Measurements from ENCODE around the gene COL20A1. TPM values are rescaled to one million over a fixed set of nuclear protein-coding genes. Genes with fewer than 3 reads are reported as not detected.

The COL20A1 gene
- total and polyA plus RNA-seq, 2 donors = 1.2 TPM; not detected in 1

DNA sequence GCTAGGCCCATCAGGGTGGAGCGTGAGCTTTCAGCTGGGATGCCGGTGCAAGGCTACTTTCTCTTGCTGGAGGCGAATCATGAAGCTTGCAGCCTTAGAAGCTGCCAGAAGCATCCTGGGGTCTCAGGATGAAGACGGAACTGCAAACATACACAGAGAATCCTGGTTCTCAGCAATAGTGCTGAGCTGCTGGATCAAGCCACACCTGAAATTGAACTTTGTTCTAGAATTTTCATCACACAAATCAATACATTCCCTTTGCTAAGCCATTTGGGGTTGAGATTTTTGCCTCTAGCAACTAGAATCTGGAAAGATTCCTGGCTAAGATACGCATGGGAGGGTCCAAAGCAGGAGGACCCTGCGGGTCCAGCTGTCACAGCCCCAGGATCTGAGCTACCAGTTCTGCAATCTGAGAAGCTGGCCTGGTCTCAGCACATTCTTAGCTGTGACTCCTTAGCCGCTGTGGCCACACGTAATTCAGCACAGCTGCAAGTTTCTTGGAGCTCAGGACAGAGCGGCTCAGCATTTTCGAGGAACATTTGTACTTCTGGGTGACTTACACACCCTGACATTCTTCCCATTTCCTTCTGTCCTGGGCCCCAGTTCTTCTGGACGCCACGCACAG lies 27.0 kb upstream of the COL20A1 start:
- H3K27ac ChIP-seq (ENCODE audit: low read depth) = no peak overlapping the region
- H3K36me3 ChIP-seq (ENCODE audit: insufficient read depth) = no peaks in the 10 kb centered on the region
- WGBS = 63% methylated on average over 12 of the region's 12 CpGs
- no peak for DNase-seq (ENCODE audit: extremely low spot score)
- H3K4me3 ChIP-seq (ENCODE audit: low read depth, low read length) = no peak overlapping the region
- no peaks in the 10 kb centered on the region for H3K4me1 ChIP-seq (ENCODE audit: insufficient read depth)

DNA sequence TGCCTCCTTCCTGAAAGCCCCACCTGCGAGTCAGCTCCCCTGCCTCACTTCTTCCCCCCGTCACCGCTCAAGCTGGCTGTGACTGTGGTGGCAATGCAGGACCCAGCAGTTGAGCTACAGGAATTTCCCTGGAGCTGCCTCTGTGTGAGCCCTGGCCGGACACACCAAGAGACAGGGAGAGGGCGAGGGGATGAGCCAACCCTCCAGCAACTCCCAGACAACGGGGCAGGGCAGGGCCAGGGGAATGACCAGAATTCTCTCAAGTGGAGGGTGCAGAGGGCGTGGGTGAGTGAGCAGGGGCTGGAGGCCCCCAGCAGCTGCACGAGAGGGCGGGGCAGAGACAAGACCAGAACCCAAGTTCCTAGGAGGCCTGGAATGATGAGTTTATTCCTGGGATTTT lies 25.3 kb upstream of the COL20A1 start:
- H3K4me3 ChIP-seq (ENCODE audit: low read depth, low read length) = no peak overlapping the region
- no peaks in the 10 kb centered on the region for H3K4me1 ChIP-seq (ENCODE audit: insufficient read depth)
- H3K27ac ChIP-seq (ENCODE audit: low read depth) = no peak overlapping the region
- 46% methylated on average over 9 of the region's 9 CpGs for WGBS
- DNase-seq (ENCODE audit: extremely low spot score) = no peak
- no peaks in the 10 kb centered on the region for H3K36me3 ChIP-seq (ENCODE audit: insufficient read depth)

DNA sequence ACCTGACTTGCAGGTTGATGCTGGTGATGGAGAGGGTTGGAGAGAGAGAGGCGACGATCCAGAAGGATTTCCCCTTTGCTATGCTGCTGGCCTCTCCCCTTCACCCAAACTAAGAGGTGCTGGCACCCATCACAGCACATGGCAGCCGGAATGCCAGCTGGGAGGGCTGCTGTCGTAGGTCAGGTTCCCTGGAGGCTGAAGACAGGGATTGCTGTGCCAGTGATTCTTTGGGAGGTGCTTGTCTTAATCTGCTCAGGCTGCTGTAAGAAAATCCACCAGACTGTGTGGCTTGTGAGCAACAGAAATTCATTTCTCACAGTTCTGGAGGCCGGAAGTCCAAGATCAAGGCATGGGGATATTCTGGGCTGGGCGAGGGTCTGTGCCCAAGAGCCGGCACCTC lies 24.7 kb upstream of the COL20A1 start:
- WGBS = 52% methylated on average over 7 of the region's 7 CpGs
- no peak for DNase-seq (ENCODE audit: extremely low spot score)

DNA sequence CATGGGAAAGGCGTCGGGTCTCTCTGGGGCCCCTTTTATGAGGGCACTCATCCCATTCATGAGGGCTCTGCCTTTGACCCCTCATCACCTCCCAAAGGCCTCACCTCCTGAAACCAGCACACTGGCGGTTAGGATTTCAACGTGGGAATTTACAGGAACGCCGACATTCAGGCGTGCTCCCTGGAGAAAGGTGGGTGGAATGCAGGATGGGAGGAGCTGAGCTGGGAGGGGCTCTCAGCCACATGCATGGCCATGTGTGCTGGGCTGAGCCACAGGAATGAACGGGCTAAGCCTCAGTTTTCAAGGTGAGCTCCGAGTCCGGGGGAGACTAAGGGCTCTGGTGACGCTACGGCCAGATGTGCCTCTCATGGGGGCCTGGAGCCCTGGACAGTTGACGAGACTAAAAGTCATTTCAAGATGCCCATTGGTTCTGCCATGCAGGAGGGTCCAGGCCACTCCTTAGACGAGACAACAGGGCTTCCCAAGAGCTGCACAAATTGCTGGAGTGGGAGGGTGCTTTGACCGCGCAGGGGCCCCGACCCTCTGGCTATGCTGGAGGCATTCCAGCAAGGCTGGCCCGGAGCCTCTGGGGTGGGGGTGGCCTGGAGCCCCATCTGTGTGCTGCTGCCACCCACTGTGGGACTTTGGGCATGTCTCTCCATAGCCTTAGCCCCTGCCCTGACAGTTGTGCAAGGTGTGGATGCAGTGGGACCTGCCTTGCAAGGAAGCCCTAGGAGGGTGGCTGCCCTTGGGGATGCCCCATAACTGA lies 24.1 kb upstream of the COL20A1 start:
- Histone ChIP-seq H3K4me1 (ENCODE audit: insufficient read depth) (no peaks in the 10 kb centered on the region), H3K27ac (ENCODE audit: low read depth) (no peak overlapping the region), H3K36me3 (ENCODE audit: insufficient read depth) (no peaks in the 10 kb centered on the region), H3K4me3 (ENCODE audit: low read depth, low read length) (no peak overlapping the region)
- 23% methylated on average over 18 of the region's 18 CpGs for WGBS
- DNase-seq (ENCODE audit: extremely low spot score) = no peak

More for the DNA sequence above, 24.7 kb upstream of the COL20A1 start:
- Histone ChIP-seq H3K27ac (ENCODE audit: low read depth) (no peak overlapping the region), H3K4me1 (ENCODE audit: insufficient read depth) (no peaks in the 10 kb centered on the region), H3K36me3 (ENCODE audit: insufficient read depth) (no peaks in the 10 kb centered on the region), H3K4me3 (ENCODE audit: low read depth, low read length) (no peak overlapping the region)

DNA sequence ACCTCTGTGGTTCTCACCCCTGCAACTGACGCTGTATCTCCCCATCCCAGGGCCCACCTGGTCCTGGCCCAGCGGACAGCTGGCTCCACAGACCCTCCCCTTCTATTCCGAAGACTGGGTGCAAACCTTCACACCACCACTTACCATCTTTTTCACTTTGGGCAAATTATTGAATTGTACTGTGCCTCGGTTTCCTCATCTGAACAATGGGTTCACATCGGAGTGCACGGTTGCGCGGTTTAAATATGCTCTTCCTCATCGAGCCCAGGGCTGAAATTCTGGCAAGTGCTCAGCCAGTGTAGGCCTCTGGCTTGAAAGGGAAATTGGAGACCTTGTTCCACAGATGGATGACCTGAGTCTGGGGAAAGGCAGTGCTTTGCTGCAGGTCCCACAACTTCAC lies 23.3 kb upstream of the COL20A1 start:
- H3K36me3 ChIP-seq (ENCODE audit: insufficient read depth) = no peaks in the 10 kb centered on the region
- no peak overlapping the region for H3K27ac ChIP-seq (ENCODE audit: low read depth)
- H3K4me1 ChIP-seq (ENCODE audit: insufficient read depth) = no peaks in the 10 kb centered on the region
- 94% methylated on average over 9 of the region's 9 CpGs for WGBS
- no peak overlapping the region for H3K4me3 ChIP-seq (ENCODE audit: low read depth, low read length)
- no peak for DNase-seq (ENCODE audit: extremely low spot score)

DNA sequence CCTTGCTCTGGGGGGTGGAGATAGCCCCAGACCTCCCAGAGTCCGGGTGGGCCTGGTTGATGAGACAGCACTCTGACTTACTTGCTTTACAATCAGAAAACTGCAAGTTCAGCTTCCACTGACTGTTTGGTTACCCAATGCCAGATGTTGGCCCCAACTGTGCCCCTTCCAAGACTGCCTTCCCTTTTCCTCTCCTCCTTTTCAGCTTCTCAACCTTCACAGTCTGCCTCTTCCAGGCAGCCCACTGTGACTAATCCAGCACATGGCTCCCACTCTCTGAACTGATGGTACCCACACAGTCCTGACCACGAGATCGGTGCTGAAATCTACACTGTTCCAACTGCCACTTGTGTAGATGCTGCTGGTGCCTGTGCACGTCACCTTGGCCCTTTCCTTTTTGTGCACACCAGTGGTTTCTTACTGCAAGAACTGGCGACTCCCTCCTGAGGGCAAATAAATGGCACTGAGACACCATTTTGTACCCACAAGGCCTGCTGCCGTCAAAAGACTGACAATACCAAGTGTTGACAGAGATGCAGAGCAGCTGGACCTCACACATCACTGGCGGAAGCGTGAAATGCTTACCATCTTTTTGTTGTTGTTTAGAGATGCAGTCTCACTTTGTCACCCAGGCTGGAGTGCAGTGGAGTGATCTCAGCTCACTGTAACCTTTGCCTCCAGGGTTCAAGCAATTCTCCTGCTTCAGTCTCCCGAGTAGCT lies 22.2 kb upstream of the COL20A1 start:
- WGBS = 88% methylated on average over 9 of the region's 9 CpGs

DNA sequence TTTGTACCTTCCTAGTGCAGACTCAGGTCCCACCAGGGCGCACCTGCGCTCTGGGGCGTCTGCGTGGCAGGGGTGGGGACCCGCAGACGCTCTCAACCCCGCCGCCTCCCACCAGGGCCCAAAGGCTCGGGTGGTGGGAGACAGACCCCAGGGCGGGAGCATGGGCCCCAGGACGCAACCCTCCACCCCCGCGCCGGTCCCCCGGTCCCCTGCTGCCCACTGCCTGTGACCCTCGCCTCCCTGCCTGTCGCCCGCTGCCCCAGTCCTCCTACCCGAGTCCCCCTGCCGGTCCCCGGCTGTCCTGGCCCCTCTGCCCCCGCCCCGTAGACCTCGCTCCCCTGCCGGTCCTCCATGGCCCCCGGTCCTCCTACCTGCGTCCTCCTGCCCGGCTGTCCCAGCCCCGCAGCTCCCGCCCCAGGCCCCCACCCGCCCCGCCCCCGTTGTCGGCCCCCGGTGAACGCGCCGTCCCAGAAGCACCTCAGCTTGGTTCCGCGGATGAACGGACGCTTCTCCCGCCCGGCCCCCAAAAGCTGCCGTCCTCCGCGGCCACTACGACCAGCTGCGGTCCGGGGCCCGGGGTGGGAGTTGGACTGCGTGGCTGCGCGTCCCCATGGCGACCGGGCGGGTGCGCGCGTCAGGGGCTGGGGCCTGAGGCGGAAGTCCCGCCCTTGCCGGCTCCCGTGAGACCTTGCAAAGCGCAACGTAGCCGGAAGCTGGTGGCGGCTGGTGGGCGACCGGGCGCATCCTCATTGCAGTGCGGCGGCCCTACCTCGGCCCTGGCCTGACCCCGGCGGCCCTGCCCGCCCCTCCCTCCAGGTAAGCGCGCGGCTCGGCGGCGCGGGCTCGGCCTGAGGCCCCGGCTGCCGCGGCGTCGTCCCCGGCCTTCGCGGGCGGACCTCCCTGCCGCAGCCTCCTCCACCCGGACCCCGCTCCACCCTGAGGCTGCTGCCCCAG lies 20.6 kb upstream of the COL20A1 start, which contains the start of gene ARFGAP1:
Gene ARFGAP1 (plus strand): TSS at position 709 of the 954 bp plus-strand sequence. CDS start 2,768 bp downstream, outside the sequence.
- peak; percentile 82 for DNase-seq (ENCODE audit: extremely low spot score)
- 1% methylated on average over 97 of the region's 97 CpGs for WGBS
- H3K4me1 ChIP-seq (ENCODE audit: insufficient read depth) = no peaks in the 10 kb centered on the region
- no peaks in the 10 kb centered on the region for H3K36me3 ChIP-seq (ENCODE audit: insufficient read depth)
- H3K4me3 ChIP-seq (ENCODE audit: low read depth, low read length) = peak within 1 kb of the TSS; percentile 98
- H3K27ac ChIP-seq (ENCODE audit: low read depth) = peak within 1 kb of the TSS; percentile 40

More for the DNA sequence above, 22.2 kb upstream of the COL20A1 start:
- H3K27ac ChIP-seq (ENCODE audit: low read depth) = no peak overlapping the region
- no peak overlapping the region for H3K4me3 ChIP-seq (ENCODE audit: low read depth, low read length)
- no peaks in the 10 kb centered on the region for H3K36me3 ChIP-seq (ENCODE audit: insufficient read depth)
- no peaks in the 10 kb centered on the region for H3K4me1 ChIP-seq (ENCODE audit: insufficient read depth)
- DNase-seq (ENCODE audit: extremely low spot score) = no peak

DNA sequence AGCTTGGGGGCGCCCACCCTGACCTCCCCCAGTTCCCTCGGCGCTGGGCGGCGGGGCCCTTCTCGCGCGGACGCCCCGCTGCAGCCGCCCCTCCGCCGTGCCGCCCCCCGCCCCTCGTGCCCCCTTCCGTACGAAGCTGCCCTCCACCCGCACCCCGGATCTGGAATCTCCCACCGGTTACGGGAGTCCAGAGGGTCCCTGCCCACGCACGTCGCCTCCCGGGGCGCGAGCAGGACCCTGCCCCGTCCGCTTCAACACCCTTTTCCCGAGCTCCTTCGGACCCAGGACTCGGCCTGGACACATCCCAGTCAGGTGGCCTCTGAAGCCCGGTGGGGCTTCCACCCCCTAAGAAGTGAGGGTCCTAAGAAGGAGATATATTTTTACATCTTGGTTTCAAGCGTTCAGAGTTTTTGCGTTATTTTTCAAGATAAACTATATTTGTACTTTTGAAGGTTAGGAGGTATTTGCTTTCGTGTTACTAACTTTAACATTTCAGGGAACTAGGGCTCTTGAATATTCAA lies 19.9 kb upstream of the COL20A1 start:
- no peaks in the 10 kb centered on the region for H3K4me1 ChIP-seq (ENCODE audit: insufficient read depth)
- no peak overlapping the region for H3K27ac ChIP-seq (ENCODE audit: low read depth)
- no peaks in the 10 kb centered on the region for H3K36me3 ChIP-seq (ENCODE audit: insufficient read depth)
- H3K4me3 ChIP-seq (ENCODE audit: low read depth, low read length) = peak overlapping the region; percentile 98
- no peak for DNase-seq (ENCODE audit: extremely low spot score)
- WGBS = 1% methylated on average over 37 of the region's 37 CpGs

DNA sequence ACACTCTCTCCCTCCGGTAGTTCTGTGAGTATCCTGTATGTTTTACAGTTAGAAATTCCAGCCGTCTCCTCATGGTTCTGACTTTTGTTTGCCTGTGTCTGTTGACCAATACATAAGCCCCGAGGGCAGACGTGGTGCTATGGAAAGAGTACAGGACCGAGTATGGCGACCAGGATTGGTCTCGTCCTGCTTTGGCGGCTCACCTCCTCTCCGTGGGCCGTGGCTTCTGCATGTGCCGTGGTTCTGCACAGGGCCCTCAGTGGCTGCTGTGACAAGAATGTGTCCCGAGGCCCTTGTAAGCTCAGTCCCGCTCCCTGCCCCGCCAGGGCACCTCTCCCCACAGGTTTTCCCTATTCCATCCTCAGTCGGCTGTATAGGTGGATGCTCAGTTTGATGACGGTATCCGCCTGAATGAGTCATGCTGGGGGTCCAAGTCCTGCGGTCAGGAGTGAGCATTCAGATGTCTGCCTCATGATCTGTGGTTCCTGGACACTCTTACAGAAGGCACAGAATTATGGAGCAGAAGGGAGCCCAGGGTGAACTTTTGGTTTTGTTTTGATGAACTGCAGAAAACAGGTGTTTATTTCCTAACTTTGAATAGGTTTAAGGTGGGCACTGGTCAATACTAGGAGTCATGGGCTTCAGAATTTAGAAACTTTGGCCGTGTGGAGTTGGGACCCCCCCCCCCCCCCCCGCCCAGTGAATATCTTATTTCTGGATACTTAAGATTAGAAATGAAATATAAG lies 19.2 kb upstream of the COL20A1 start:
- no peaks in the 10 kb centered on the region for H3K36me3 ChIP-seq (ENCODE audit: insufficient read depth)
- H3K4me3 ChIP-seq (ENCODE audit: low read depth, low read length) = peak overlapping the region; percentile 98
- DNase-seq (ENCODE audit: extremely low spot score) = no peak
- no peaks in the 10 kb centered on the region for H3K4me1 ChIP-seq (ENCODE audit: insufficient read depth)
- WGBS = 39% methylated on average over 20 of the region's 20 CpGs
- no peak overlapping the region for H3K27ac ChIP-seq (ENCODE audit: low read depth)

DNA sequence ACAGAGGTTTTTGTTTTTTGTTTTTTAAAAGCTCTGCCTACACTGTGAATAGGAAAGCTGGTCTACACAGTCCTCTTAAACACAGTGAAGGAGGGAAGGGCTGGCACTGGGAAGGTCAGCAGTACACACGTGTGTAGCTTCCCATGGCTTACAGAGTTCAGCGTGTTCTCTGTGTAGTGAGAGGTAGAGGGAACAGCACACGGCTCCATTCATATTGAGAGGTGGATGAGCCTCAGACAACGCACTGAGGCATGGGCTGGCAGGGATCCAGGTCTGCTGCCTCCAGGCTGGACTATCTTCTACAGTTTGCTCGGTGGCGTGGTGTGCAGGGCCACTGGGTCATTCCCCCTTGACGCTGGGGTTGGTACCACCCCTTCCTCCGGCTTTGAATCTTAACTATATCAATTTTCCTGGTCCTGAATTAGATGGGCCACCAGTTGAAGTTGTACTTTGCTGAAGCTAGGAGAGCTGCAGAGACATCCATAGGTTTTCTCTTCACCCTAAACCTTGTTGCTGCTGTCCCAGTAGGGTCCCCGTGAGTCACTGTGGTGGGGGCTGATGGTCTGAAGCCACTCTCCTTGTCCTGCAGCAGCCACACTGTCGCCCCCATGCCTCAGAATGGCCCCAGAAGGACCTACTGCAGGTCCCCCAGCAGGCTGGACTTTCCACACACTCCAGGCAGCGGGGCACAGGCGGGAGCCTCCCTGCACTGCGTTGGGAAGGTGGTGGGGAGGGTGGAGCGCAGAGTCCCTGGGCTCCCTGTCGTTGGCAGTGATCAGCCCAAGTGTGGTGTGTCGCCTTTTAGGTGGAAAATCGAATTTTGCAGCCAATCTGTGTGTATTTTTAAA lies 18.4 kb upstream of the COL20A1 start:
- Histone ChIP-seq H3K4me1 (ENCODE audit: insufficient read depth) (no peaks in the 10 kb centered on the region), H3K27ac (ENCODE audit: low read depth) (no peak overlapping the region), H3K4me3 (ENCODE audit: low read depth, low read length) (no peak overlapping the region), H3K36me3 (ENCODE audit: insufficient read depth) (no peaks in the 10 kb centered on the region)
- WGBS = 73% methylated on average over 17 of the region's 17 CpGs
- DNase-seq (ENCODE audit: extremely low spot score) = no peak

DNA sequence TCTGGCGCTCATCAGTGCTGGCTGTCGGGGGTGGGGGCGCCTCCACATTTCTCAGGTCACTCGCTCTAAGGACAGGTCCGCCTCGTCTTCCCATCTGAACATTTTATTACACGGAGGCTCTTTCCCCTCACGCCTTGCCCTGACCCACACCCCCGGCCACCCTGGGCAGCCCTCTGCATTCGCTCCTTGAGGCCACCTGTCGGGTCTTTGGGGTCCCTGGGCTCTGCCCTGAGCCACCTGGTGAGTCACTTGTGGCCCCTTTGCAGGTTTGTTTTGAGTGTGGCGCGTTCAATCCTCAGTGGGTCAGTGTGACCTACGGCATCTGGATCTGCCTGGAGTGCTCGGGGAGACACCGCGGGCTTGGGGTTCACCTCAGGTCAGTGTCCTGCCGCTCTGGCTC lies 17.2 kb upstream of the COL20A1 start:
- no peak overlapping the region for H3K27ac ChIP-seq (ENCODE audit: low read depth)
- H3K36me3 ChIP-seq (ENCODE audit: insufficient read depth) = no peaks in the 10 kb centered on the region
- no peak overlapping the region for H3K4me3 ChIP-seq (ENCODE audit: low read depth, low read length)
- no peak for DNase-seq (ENCODE audit: extremely low spot score)
- H3K4me1 ChIP-seq (ENCODE audit: insufficient read depth) = no peaks in the 10 kb centered on the region
- 90% methylated on average over 18 of the region's 18 CpGs for WGBS

DNA sequence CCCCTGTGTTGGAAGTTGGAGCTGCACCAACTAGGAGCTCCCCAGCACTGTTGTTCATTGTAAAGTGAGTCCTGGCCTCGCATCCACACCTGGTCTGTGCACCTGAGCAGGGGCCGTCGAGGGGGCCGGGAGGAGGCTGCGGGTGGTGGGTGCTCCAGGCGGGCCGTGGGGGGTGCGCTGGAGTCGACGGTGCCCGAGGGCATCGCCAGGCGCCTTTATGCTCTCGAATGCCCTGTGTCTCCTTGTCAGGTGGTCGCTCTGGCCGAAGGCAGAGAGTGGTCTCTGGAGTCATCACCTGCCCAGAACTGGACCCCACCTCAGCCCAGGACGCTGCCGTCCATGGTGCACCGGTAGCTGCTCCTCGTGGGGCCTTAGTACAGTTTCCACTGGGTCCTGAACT lies 16.0 kb upstream of the COL20A1 start:
- no peak for DNase-seq (ENCODE audit: extremely low spot score)
- no peak overlapping the region for H3K4me3 ChIP-seq (ENCODE audit: low read depth, low read length)
- 94% methylated on average over 20 of the region's 20 CpGs for WGBS
- no peaks in the 10 kb centered on the region for H3K36me3 ChIP-seq (ENCODE audit: insufficient read depth)
- no peak overlapping the region for H3K27ac ChIP-seq (ENCODE audit: low read depth)
- H3K4me1 ChIP-seq (ENCODE audit: insufficient read depth) = no peaks in the 10 kb centered on the region
